ENCODE data around the gene WDR20.
"Not testable (repeated sequence)": the region's sequence is repeated elsewhere in the genome, so short reads cannot be mapped to it uniquely, and the experiment has no call there.

The WDR20 gene

GRCh38 chr14:102162487-102162886 lies 22.8 kb downstream of the WDR20 start:
- no peak overlapping the region for H3K4me3 ChIP-seq (ENCODE audit: low read depth in 1 of 2, low read length in 1 of 2)
- no peak for TF ChIP-seq CTCF (IDR thresholded peaks at IDR 0.05)
- peaks cover 9 to 16% of the 10 kb centered on the region in 2 experiments for H3K4me1 ChIP-seq (ENCODE audit: control insufficient read depth in 1 of 2, insufficient read depth in 1 of 2, low read depth in 1 of 2, low read length in 1 of 2)
- peak overlapping the region; percentile 61 for H3K27ac ChIP-seq
- H3K27me3 ChIP-seq = no peaks in the 10 kb centered on the region
- peaks cover 6% of the 10 kb centered on the region for H3K36me3 ChIP-seq
- H3K9me3 ChIP-seq = no peaks in the 10 kb centered on the region

GRCh38 chr14:102164241-102164641 lies 24.5 kb downstream of the WDR20 start:
- Histone ChIP-seq H3K9me3 (no peaks in the 10 kb centered on the region), H3K4me1 (ENCODE audit: control insufficient read depth in 1 of 2, insufficient read depth in 1 of 2, low read depth in 1 of 2, low read length in 1 of 2) (peaks cover 9 to 16% of the 10 kb centered on the region in 2 experiments), H3K36me3 (peaks cover 3% of the 10 kb centered on the region), H3K27ac (peak overlapping the region; percentile 55), H3K4me3 (ENCODE audit: low read depth in 1 of 2, low read length in 1 of 2) (no peak overlapping the region), H3K27me3 (no peaks in the 10 kb centered on the region)
- no peak for TF ChIP-seq CTCF (IDR thresholded peaks at IDR 0.05)

DNA sequence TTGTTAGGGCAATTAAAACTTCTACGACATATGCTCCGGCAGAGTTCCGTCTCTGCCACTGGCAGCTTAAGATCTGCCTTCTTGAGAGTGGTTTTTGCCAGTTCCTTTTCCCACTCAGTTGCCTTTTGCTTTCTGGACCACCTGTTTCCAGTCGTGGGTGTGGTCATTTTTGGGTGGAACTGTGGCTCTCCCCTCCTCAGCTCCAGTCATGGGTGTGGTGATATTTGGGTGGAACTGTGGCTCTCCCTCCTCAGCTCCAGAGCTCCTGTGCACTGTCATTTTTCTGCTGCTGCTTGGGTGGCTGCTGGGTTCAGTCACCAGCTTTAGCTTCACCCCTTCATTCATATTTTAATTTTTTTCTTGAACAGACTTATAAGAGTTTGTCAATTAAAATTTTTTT lies 25.3 kb downstream of the WDR20 start:
- Histone ChIP-seq H3K9me3 (no peaks in the 10 kb centered on the region), H3K27me3 (no peaks in the 10 kb centered on the region), H3K27ac (no peak overlapping the region), H3K4me1 (ENCODE audit: control insufficient read depth in 1 of 2, insufficient read depth in 1 of 2, low read depth in 1 of 2, low read length in 1 of 2) (peaks cover 9 to 16% of the 10 kb centered on the region in 2 experiments), H3K36me3 (peaks cover 5% of the 10 kb centered on the region), H3K4me3 (ENCODE audit: low read depth in 1 of 2, low read length in 1 of 2) (no peak overlapping the region)
- no peak for TF ChIP-seq CTCF (IDR thresholded peaks at IDR 0.05)

DNA sequence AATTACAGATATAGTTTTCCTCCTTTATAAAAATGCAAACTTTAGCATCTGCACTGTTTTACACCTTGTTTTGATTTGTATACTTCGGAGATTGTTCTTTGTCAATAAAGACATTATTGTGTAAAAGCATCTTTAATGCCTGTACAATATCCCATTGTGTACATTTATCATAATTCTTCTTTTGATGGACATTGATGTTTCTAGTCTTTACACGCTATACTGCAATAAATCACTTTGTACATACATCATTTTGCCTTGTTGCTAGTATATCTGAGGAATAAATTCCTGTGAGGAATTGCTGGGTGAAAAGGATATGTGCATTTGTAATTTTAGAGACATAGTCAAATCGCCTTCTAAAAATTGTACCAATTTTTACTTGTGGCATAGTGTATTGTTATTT lies 30.4 kb downstream of the WDR20 start:
- TF ChIP-seq CTCF (IDR thresholded peaks at IDR 0.05) = no peak
- Histone ChIP-seq H3K27ac (no peak overlapping the region), H3K4me3 (ENCODE audit: low read depth in 1 of 2, low read length in 1 of 2) (no peak overlapping the region), H3K27me3 (no peaks in the 10 kb centered on the region), H3K9me3 (no peaks in the 10 kb centered on the region), H3K36me3 (peaks cover 5% of the 10 kb centered on the region), H3K4me1 (ENCODE audit: control insufficient read depth in 1 of 2, insufficient read depth in 1 of 2, low read depth in 1 of 2, low read length in 1 of 2) (no peaks in the 10 kb centered on the region)

DNA sequence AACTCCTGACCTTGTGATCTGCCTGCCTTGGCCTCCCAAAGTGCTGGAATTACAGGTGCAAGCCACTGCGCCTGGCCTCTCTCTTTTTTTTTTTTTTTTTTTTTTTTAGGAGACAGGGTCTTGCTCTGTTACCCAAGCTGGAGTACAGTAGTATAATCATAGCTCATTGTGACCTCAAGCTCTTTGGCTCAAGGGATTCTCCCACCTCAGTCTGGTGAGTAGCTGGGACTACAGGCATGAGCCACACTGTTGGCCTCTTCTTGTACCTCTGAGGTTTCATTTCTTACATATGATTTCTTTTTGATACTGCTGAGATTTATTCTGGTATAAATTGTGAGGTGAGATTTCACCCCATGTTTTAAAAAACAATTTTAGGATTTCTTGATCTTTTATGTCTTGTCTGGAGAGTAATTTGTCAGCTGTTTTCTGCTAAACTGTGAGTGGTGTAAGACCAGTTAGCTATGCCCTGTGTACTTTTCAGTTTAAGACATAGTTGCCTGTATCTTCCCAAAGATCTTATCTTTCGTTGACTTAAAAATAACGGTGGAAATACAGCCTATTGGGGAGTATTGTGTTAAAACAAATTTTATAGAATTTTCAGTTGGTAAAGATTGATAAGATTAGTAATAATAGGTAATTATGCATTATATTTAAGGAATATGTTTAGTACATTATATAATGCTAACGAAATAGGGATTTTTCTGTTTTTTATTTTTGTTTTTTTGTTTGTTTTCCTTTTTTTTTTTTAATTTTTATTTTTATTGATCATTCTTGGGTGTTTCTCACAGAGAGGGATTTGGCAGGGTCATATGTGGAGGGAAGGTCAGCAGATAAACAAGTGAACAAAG lies 31.7 kb downstream of the WDR20 start:
- H3K36me3 ChIP-seq = peaks cover 5% of the 10 kb centered on the region
- no peak for TF ChIP-seq CTCF (IDR thresholded peaks at IDR 0.05)
- H3K4me1 ChIP-seq (ENCODE audit: control insufficient read depth in 1 of 2, insufficient read depth in 1 of 2, low read depth in 1 of 2, low read length in 1 of 2) = no peaks in the 10 kb centered on the region
- no peaks in the 10 kb centered on the region for H3K9me3 ChIP-seq
- no peak overlapping the region for H3K27ac ChIP-seq
- H3K4me3 ChIP-seq (ENCODE audit: low read depth in 1 of 2, low read length in 1 of 2) = no peak overlapping the region
- H3K27me3 ChIP-seq = no peaks in the 10 kb centered on the region

DNA sequence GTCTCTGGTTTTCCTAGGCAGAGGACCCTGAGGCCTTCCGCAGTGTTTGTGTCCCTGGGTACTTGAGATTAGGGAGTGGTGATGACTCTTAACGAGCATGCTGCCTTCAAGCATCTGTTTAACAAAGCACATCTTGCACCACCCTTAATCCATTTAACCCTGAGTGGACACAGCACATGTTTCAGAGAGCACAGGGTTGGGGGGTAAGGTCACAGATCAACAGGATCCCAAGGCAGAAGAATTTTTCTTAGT lies 32.2 kb downstream of the WDR20 start:
- not testable (repeated sequence) for H3K4me1 ChIP-seq (ENCODE audit: control insufficient read depth in 1 of 2, insufficient read depth in 1 of 2, low read depth in 1 of 2, low read length in 1 of 2); H3K27ac ChIP-seq; H3K9me3 ChIP-seq; H3K36me3 ChIP-seq; H3K27me3 ChIP-seq; H3K4me3 ChIP-seq (ENCODE audit: low read depth in 1 of 2, low read length in 1 of 2)

GRCh38 chr14:102172721-102173120 lies 33.0 kb downstream of the WDR20 start:
- H3K4me1 ChIP-seq (ENCODE audit: control insufficient read depth in 1 of 2, insufficient read depth in 1 of 2, low read depth in 1 of 2, low read length in 1 of 2); H3K27me3 ChIP-seq; H3K9me3 ChIP-seq; H3K36me3 ChIP-seq; H3K27ac ChIP-seq; H3K4me3 ChIP-seq (ENCODE audit: low read depth in 1 of 2, low read length in 1 of 2): not testable (repeated sequence)

Data from neutrophil (primary cell).